Brain microvascular endothelial cell (primary cell): ENCODE data around the gene VASP.

Source experiments
- DNase-seq: peaks from one replicate; pipeline ENCODE4 v3.0.0-alpha.2; 2020
- H3K27ac ChIP-seq: fragments of 250-450 bp; sonication (Bioruptor Pico); 2 replicates; pipeline ENCODE4 v1.5.1; 2020; ENCODE audit warnings: mild to moderate bottlenecking, moderate library complexity
- H3K27me3 ChIP-seq: fragments of 250-450 bp; sonication (Bioruptor Pico); replicated peaks from 2 replicates; pipeline ENCODE4 v1.5.1; 2020; ENCODE audit warnings: mild to moderate bottlenecking
- H3K36me3 ChIP-seq: fragments of 250-450 bp; sonication (Bioruptor Pico); replicated peaks from 2 replicates; pipeline ENCODE4 v1.5.1; 2020; ENCODE audit warnings: mild to moderate bottlenecking
- H3K4me3 ChIP-seq: 2 replicates; pipeline ENCODE4 v1.5.1; 2011; ENCODE audit warnings: low read depth, mild to moderate bottlenecking, control low read depth, low read length, moderate library complexity
- in situ Hi-C: cut with HindIII; loops from 2 replicates; pipeline ENCODE4 v1.10.0; 2017; ENCODE audit warnings: low sequenced_read_pairs, low pct_ligation_motif_present
- TF ChIP-seq, protein P1 (sequence below): IDR thresholded peaks from 2 replicates; pipeline ENCODE4 v1.5.1; 2011; ENCODE audit warnings: low read depth, mild to moderate bottlenecking, moderate library complexity, low read length, control low read depth, inconsistent platforms; ENCODE audit errors: missing control alignments

The VASP gene

DNA sequence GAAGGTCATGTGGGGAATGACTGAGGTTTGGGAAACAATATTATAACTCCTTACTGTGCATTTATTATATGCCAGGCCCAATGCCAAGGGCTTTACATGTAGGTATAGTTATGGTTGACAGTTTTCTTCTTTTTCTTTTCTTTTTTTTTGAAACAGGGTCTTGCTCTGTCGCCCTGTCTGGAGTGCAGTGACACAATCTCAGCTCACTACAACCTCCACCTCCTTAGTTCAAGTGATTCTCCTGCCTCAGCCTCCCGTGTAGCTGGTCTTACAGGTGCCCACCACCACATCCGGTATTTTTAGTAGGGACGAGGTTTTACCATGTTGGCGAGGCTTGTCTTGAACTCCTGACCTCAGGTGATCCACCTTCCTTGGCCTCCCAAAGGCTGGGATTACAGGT, 24.2 kb upstream of the VASP start:
- in situ Hi-C loops: no loop called here
- DNase-seq: no peak
- TF ChIP-seq, protein P1, sequence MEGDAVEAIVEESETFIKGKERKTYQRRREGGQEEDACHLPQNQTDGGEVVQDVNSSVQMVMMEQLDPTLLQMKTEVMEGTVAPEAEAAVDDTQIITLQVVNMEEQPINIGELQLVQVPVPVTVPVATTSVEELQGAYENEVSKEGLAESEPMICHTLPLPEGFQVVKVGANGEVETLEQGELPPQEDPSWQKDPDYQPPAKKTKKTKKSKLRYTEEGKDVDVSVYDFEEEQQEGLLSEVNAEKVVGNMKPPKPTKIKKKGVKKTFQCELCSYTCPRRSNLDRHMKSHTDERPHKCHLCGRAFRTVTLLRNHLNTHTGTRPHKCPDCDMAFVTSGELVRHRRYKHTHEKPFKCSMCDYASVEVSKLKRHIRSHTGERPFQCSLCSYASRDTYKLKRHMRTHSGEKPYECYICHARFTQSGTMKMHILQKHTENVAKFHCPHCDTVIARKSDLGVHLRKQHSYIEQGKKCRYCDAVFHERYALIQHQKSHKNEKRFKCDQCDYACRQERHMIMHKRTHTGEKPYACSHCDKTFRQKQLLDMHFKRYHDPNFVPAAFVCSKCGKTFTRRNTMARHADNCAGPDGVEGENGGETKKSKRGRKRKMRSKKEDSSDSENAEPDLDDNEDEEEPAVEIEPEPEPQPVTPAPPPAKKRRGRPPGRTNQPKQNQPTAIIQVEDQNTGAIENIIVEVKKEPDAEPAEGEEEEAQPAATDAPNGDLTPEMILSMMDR: no peak
- H3K27me3 ChIP-seq: no peaks in the 10 kb centered on the region
- no peaks in the 10 kb centered on the region for H3K36me3 ChIP-seq
- no peak overlapping the region for H3K27ac ChIP-seq
- H3K4me3 ChIP-seq: no peak overlapping the region

DNA sequence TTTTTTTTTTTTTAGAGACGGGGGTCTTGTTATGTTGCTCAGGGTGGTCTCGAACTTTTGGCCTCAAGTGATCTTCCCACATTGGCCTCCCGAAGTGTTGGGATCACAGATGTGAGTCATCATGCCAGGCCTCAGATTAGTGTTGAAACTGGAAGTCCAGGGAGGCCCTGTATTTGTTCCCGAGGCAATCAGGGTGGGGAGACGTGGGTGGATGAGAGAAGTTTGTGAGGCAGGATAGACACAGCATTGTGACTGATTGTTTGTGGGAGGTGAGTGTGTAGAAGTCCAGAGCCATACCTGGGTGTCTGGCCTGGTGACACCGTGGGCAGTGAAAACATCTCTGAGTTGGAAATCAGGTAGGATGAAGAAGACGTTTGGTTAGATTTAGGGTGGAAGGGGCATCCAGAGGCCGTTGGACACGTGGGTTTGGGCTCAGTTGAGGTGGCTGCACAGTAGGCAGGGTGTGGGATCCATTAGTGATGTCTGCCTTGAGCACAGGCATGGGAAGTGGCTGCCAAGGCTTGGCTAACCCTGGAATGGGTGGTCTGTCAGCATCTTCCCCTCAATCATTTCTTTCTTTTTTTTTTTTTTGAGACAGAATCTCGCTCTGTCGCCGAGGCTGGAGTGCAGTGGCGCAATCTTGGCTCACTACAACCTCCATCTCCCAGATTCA, 22.9 kb upstream of the VASP start:
- TF ChIP-seq, protein P1: no peak
- in situ Hi-C loops: no loop called here

DNA sequence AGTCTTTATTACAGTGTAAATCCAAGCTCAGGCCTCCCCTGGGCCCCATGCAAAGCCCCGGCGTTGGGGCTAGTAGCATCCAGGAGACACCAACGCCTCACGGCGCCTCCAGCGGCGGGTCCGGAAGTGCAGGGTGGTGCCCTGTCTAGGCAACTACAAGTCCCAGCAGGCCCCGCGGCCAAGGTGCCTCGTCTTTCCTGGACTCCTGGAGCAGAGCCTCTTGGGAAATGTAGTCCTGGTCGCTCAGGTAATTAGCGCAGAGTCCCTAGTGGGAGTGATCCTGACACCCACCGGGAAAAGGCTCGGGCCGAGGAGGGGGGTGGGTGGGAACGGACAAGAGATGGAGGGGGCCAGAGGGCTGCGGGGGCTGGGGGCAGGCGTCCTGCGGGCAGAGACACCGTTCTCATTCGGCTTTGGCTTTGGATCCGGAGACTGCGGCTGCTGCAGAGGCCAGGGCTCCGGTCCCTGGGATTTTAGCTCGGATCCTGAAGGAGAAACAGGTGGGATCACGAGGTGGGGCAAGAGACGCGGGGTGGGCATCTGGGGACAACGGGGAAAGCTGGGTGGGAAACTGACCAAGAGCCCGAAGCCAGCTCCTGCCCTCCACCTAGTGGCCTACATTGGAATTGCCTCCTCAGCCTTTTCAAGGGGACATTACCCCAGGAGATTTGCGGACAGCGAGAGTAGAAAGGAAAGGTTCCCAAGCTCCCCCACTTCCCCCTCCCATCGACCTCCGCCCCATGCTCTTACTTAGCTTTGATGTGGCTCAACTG, 21.8 kb upstream of the VASP start:
- Histone ChIP-seq H3K27me3 (no peaks in the 10 kb centered on the region), H3K36me3 (no peaks in the 10 kb centered on the region), H3K27ac (peak overlapping the region; percentile 6), H3K4me3 (peak overlapping the region; percentile 70)
- TF ChIP-seq, protein P1: peak; percentile 92
- DNase-seq: peak; percentile 98
- in situ Hi-C loops: no loop called here

More for the DNA sequence above, 22.9 kb upstream of the VASP start:
- H3K4me3 ChIP-seq: no peak overlapping the region
- H3K27ac ChIP-seq: no peak overlapping the region
- H3K27me3 ChIP-seq: no peaks in the 10 kb centered on the region
- peak; percentile 28 for DNase-seq
- no peaks in the 10 kb centered on the region for H3K36me3 ChIP-seq

GRCh38 chr19:45488708-45489107, 18.6 kb upstream of the VASP start:
- DNase-seq: no peak
- H3K4me3 ChIP-seq: no peak overlapping the region
- H3K27ac ChIP-seq: no peak overlapping the region
- no peaks in the 10 kb centered on the region for H3K27me3 ChIP-seq
- TF ChIP-seq, protein P1: no peak
- H3K36me3 ChIP-seq: no peaks in the 10 kb centered on the region
- in situ Hi-C loops: no loop called here

DNA sequence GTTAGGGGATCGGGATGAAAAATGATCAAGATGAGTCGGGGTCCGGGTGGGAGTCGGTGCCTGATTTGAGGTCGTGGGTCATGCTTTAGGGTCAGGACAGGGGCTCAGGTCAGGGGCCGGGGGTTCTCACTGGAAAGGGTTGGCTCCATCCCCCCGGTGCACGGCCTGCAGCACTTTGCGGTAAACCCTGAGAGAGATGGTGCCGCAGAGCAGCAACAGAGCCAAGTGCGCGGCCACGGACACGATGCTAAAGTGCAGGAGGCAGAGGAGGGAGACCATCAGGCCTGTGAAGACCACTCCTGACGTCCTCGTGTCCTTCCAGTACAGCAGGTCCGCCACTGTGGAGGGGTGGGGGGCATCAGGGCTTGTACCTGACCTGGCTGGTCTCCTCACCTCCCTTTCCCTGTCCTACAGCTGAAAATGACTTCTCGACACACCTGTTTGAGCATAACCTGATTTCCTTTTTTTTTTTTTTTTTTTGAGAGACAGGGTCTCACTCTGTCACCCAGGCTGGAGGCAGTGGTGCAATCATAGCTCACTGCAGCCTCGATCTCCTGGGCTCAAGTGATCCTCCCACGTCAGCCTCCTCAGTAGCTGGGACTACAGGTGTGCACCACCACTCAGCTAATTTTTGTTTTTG, 17.9 kb upstream of the VASP start:
- in situ Hi-C loops: no loop called here
- H3K27me3 ChIP-seq: no peaks in the 10 kb centered on the region

More for the DNA sequence above, 17.9 kb upstream of the VASP start:
- H3K4me3 ChIP-seq: no peak overlapping the region
- DNase-seq: no peak
- TF ChIP-seq, protein P1: no peak
- no peak overlapping the region for H3K27ac ChIP-seq
- H3K36me3 ChIP-seq: no peaks in the 10 kb centered on the region
